ENCODE results near the gene VPS29.
"Not testable (repeated sequence)": the region's sequence is repeated elsewhere in the genome, so short reads cannot be mapped to it uniquely, and the experiment has no call there.

- not testable (repeated sequence) for TF ChIP-seq CTCF (IDR thresholded peaks at IDR 0.05; ENCODE audit: insufficient read depth, low read depth, low read length); EZH2 (IDR thresholded peaks at IDR 0.05; ENCODE audit: insufficient read depth, low read length)
Observed at GRCh38 chr12:110520876-110521712, 19.2 kb upstream of the VPS29 start.

Measured in astrocyte (in vitro differentiated cells and primary cell).